Calu3 (cell line): Measurements from ENCODE around the gene EEF2. TPM values are rescaled to one million over a fixed set of nuclear protein-coding genes. Genes with fewer than 3 reads are reported as not detected.
"Not testable (repeated sequence)": the region's sequence is repeated elsewhere in the genome, so short reads cannot be mapped to it uniquely, and the experiment has no call there.

Experiments
- BruUV-seq: library from RNA; stranded (reverse); fragments of 400-500 nt; replicated peaks from 2 replicates; lab custom pipeline; 2021; lab: Mats Ljungman, UMichigan
- CTCF ChIA-PET: fragments of 300-600 bp; sonication (Branson Sonifier 250); formaldehyde crosslinking; loops from one replicate; lab custom pipeline; 2022; ENCODE audit warnings: antibody characterized with exemption; lab: Charles Lee
- DNase-seq: peaks from one replicate; pipeline ENCODE4 v3.0.0; 2022
- H3K27ac Mint-ChIP-seq: one replicate; pipeline ENCODE4 v1.8.0; 2022; ENCODE audit warnings: mixed read lengths; ENCODE audit not compliant: unreplicated experiment
- H3K27me3 Mint-ChIP-seq: one replicate; pipeline ENCODE4 v1.8.0; 2022; ENCODE audit warnings: mixed read lengths; ENCODE audit not compliant: unreplicated experiment
- H3K36me3 Mint-ChIP-seq: one replicate; pipeline ENCODE4 v1.8.0; 2022; ENCODE audit warnings: mild to moderate bottlenecking, moderate library complexity, mixed read lengths; ENCODE audit not compliant: insufficient read depth, unreplicated experiment
- H3K4me1 Mint-ChIP-seq: one replicate; pipeline ENCODE4 v1.8.0; 2022; ENCODE audit warnings: mild to moderate bottlenecking, low read depth, mixed read lengths; ENCODE audit not compliant: unreplicated experiment
- H3K4me3 Mint-ChIP-seq: one replicate; pipeline ENCODE4 v1.8.0; 2022; ENCODE audit warnings: mild to moderate bottlenecking, low read depth, moderate library complexity, mixed read lengths; ENCODE audit not compliant: unreplicated experiment
- H3K9me3 Mint-ChIP-seq: one replicate; pipeline ENCODE4 v1.8.0; 2022; ENCODE audit warnings: low read depth, mixed read lengths; ENCODE audit not compliant: unreplicated experiment
- intact Hi-C: fragments of 100-400 bp; cut with micrococcal nuclease; formaldehyde crosslinking; loops from one replicate; pipeline ENCODE4 v1.10.0; 2022; ENCODE audit not compliant: unreplicated experiment
- total RNA-seq: library from RNA; stranded (reverse); gene quantifications from 2 replicates; pipeline ENCODE4 v1.2.3, GENCODE V29; 2022
- TF ChIP-seq, protein P1 (sequence below): fragments of 200-600 bp; IDR thresholded peaks from one replicate; pipeline ENCODE4 v1.8.0; 2022; ENCODE audit warnings: antibody characterized with exemption; ENCODE audit not compliant: unreplicated experiment

Gene EEF2
- total RNA-seq, 1 experiment from 2014 or later: 1,166 TPM

GRCh38 chr19:4009990-4010807, 24.9 kb upstream of the EEF2 start:
- TF ChIP-seq, protein P1, sequence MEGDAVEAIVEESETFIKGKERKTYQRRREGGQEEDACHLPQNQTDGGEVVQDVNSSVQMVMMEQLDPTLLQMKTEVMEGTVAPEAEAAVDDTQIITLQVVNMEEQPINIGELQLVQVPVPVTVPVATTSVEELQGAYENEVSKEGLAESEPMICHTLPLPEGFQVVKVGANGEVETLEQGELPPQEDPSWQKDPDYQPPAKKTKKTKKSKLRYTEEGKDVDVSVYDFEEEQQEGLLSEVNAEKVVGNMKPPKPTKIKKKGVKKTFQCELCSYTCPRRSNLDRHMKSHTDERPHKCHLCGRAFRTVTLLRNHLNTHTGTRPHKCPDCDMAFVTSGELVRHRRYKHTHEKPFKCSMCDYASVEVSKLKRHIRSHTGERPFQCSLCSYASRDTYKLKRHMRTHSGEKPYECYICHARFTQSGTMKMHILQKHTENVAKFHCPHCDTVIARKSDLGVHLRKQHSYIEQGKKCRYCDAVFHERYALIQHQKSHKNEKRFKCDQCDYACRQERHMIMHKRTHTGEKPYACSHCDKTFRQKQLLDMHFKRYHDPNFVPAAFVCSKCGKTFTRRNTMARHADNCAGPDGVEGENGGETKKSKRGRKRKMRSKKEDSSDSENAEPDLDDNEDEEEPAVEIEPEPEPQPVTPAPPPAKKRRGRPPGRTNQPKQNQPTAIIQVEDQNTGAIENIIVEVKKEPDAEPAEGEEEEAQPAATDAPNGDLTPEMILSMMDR: no peak
- BruUV-seq: no TSS peak
- Mint-ChIP-seq H3K27me3 (no peaks in the 10 kb centered on the region), H3K36me3 (peaks cover 46% of the 10 kb centered on the region), H3K27ac (no peak overlapping the region), H3K4me3 (no peak overlapping the region), H3K4me1 (no peaks in the 10 kb centered on the region), H3K9me3 (no peaks in the 10 kb centered on the region)
- intact Hi-C loops: no loop called here
- no peak for DNase-seq
- CTCF ChIA-PET: interaction anchor here (0.8 kb wide), 1 partner anchor 261 kb away, joined by 3 read pairs; no protein-coding TSS in a partner anchor

- DNase-seq: no peak
- CTCF ChIA-PET: interaction anchor here (0.9 kb wide), 2 partner anchors 20 to 204 kb away, joined by 3 to 4 read pairs; no protein-coding TSS in a partner anchor
- no TSS peak for BruUV-seq
- Mint-ChIP-seq H3K9me3 (no peaks in the 10 kb centered on the region), H3K4me1 (no peaks in the 10 kb centered on the region), H3K27me3 (no peaks in the 10 kb centered on the region), H3K27ac (peak overlapping the region; percentile 66), H3K4me3 (peak overlapping the region; percentile 69), H3K36me3 (peaks cover 41% of the 10 kb centered on the region)
- TF ChIP-seq, protein P1: no peak
- intact Hi-C loops: no loop called here
Measured at GRCh38 chr19:4007836-4008539, 22.7 kb upstream of the EEF2 start.

- CTCF ChIA-PET: interaction anchor here (0.9 kb wide), 2 partner anchors 20 to 205 kb away, joined by 3 to 4 read pairs; no protein-coding TSS in a partner anchor
- Mint-ChIP-seq H3K4me1 (no peaks in the 10 kb centered on the region), H3K4me3 (peak within 1 kb of the TSS; percentile 69), H3K36me3 (peaks cover 37% of the 10 kb centered on the region), H3K9me3 (no peaks in the 10 kb centered on the region), H3K27me3 (no peaks in the 10 kb centered on the region), H3K27ac (peak within 1 kb of the TSS; percentile 66)
- TF ChIP-seq, protein P1: no peak
- intact Hi-C loops: no loop called here
- BruUV-seq: no TSS peak
- DNase-seq: peak; percentile 91
Measured at GRCh38 chr19:4007021-4007835, 22.0 kb upstream of the EEF2 start, which contains the start of gene PIAS4. Gene PIAS4 (plus strand): TSS chr19:4007736. CDS start chr19:4007761, 25 bp downstream.

DNA sequence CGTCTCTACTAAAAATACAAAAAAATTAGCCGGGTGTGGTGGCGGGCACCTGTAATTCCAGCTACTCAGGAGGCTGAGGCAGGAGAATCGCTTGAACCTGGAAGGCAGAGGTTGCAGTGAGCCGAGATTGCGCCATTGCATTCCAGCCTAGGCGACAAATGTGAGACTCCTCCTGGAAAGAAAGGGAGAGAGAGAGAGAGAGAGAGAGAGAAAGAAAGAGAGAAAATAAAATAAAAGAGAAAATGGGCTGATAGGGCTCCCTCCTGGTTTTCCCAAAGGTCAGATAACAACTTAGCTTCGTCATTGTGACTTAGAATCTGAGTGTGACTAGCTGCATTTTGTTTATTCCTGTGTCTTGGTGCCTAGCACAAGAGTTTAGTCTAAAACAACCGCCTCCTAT, 20.2 kb upstream of the EEF2 start:
- DNase-seq, intact Hi-C loops, CTCF ChIA-PET, H3K9me3 Mint-ChIP-seq, BruUV-seq, H3K27ac Mint-ChIP-seq, H3K4me3 Mint-ChIP-seq, H3K4me1 Mint-ChIP-seq, H3K27me3 Mint-ChIP-seq: not testable (repeated sequence)
- peaks cover 30% of the 10 kb centered on the region for H3K36me3 Mint-ChIP-seq

GRCh38 chr19:4000798-4001197, 15.5 kb upstream of the EEF2 start:
- intact Hi-C loops, H3K4me1 Mint-ChIP-seq, H3K36me3 Mint-ChIP-seq, BruUV-seq, H3K27ac Mint-ChIP-seq, H3K4me3 Mint-ChIP-seq, H3K27me3 Mint-ChIP-seq, DNase-seq, H3K9me3 Mint-ChIP-seq: not testable (repeated sequence)
- CTCF ChIA-PET: interaction anchor here (0.7 kb wide), 1 partner anchor 13 kb away, joined by 5 read pairs; no protein-coding TSS in a partner anchor

DNA sequence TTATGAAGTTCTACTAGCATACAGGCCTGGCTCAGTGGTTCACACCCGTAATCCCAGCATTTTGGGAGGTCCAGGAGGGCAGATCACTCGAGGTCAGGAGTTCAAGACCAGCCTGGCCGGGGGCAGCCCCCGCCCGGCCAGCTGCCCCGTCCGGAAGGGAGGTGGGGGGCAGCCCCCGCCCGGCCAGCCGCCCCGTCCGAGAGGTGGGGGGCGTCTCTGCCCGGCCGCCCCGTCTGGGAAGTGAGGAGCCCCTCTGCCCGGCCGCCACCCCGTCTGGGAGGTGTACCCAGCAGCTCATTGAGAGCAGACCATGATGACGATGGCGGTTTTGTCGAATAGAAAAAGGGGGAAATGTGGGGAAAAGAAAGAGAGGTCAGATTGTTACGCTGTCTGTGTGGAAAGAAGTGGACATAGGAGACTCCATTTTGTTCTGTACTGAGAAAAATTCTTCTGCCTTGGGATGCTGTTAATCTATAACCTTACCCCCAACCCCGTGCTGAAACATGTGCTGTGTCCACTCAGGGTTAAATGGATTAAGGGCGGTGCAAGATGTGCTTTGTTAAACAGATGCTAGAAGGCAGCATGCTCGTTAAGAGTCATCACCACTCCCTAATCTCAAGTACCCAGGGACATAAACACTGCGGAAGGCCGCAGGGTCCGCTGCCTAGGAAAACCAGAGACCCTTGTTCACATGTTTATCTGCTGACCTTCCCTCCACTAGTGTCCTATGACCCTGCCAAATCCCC, 13.6 kb upstream of the EEF2 start:
- intact Hi-C loops, H3K36me3 Mint-ChIP-seq, H3K9me3 Mint-ChIP-seq, H3K4me3 Mint-ChIP-seq, H3K27ac Mint-ChIP-seq, H3K4me1 Mint-ChIP-seq, DNase-seq, BruUV-seq, H3K27me3 Mint-ChIP-seq: not testable (repeated sequence)
- CTCF ChIA-PET: interaction anchor here (0.7 kb wide), 1 partner anchor 745 kb away, joined by 4 read pairs; no protein-coding TSS in a partner anchor
